Fibroblast of skin of right biceps (primary cell): Measurements from ENCODE around the gene AKIRIN2.

ENCODE experiments used
- DNase-seq: peaks from one replicate; pipeline ENCODE4 v3.0.0-alpha.2; 2013

AKIRIN2 gene

DNA sequence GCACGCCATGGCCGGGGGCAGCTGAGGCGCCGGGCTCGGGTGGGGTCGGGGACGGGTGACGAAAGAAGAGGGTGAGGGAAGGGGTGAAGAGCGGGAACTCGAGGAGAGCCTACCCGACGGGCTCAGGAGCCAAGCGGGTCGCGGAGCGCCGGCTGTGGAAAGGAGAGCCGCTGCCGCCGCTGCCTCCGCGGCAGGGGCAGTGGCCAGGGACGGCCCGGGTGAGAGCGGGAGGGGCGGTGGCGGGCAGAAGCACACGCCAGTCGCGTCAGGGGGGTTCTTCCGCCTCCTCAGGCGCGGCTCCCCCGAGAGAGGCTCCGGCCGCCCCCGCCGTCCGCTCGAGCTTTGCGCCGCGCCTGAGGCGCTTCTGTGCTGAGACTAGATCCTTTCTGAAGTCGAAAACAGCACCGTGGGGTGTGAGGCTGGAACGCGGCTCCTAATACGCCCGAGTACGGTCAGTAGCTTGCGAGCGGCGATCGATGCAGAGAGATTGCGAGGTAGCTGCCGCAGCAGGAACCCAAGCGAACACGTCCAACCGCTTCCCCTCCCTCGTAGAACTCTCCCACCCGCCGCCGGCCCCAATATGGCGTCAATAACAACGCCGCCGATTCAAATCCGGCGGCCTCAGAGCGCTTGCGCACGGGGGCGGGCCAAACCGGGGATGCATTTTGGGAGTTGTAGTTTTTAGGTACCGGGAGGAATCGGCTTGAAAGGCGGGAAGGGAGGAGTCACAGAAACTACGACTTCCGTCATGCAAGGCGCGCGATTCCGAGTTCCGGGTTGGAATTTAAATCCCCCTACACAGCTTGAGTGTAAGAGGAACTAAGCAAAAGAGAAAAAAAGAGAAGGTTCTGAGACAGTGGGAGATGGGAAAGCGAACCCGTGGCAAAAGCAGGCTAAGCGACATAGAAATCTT lies at the start of gene AKIRIN2:
AKIRIN2 (minus strand) TSS at position 558 of the 913 bp plus-strand sequence; CDS start at position 9, 549 bp downstream.
- peak; percentile 99 for DNase-seq

DNA sequence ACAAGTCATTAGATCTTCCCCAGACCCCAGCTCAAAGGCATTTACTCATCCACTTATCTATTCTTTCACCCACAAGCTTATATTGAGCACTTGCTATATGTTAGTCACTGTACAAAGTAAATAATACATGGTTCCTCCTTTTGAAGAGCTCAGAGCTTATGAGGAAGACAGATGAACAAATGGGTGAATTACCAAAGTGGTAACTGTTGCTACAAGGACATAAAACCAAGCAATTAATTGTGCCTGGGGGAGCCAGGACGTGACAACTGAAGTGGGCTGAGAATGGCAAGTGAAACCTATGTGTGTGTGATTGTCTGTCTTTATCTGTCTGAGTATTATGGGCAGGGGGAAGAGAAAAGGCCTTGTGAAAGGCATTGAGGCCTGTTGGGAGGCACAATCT lies 45.6 kb upstream of the AKIRIN2 start:
- DNase-seq, result no peak

DNA sequence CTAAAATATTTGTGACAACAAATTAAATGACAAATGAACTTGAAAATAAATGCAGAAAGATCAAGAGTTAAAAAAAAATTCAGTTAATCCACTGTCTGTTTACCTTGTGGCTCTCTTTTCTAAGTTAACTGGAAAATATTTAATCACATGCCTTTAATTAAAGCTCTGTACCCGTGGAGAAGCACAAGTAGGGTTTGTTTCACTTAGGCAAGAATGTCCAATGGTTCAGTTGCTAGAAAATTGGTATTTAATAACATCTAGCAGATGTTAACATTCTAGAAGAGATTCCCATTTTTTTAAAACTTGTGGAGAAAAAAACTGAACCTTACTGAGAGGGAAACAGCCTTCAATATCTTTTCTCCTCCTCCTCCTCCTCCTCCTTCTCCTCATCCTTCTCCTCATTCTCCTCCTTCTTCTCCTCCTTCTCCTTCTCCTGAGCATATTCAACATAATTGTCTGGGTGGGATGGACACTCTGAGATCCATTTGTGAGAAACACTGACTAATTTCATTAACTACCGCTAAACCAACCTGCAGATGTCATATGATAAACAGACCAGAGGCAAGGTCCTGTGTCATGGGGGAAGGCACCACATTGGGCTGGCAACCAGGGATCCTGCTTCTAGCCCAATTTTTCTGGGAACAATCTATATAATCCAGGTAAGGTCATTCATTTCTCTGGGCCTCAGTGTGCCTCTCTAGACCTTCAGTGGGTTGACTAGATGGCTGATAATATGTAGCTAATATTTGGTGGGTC lies 44.1 kb upstream of the AKIRIN2 start:
- no peak for DNase-seq

DNA sequence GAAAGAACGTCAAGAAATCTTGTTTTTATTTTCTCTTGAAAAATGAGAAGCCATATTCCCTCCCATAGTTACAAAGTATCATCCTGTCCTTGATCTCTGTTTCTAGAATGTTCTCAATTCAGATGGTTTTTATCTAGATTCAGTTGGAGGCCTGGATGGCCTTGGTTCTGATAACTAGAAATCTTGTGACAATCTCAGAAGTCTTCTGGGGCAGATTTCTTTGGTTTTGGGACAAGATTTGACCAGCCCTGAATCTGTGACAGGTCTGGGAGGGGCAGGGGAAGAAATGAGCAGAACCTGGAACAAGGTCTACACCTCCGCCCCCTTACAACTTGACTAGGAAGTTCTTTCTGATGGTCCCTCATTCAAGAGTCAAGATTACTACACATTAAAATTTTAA lies 41.4 kb upstream of the AKIRIN2 start:
- no peak for DNase-seq

DNA sequence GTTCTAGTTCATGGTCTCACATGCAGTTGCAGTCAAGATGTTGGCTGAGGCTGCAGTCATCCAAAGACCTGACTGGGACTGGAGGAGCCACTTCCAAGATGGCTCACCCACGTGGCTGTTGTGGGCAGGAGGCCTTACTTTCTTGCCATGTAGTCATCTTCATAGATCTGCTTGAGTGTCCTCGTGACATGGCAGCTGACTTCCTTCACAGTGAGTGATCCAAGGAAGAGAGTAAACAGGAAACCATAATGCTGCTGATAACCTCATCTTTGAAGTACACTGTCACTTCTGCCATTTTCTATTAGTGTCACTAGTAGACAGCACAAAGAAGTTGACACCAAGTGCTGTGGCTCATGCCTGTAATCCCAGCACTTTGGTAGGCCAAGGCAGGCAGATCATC lies 40.1 kb upstream of the AKIRIN2 start:
- DNase-seq, result no peak

DNA sequence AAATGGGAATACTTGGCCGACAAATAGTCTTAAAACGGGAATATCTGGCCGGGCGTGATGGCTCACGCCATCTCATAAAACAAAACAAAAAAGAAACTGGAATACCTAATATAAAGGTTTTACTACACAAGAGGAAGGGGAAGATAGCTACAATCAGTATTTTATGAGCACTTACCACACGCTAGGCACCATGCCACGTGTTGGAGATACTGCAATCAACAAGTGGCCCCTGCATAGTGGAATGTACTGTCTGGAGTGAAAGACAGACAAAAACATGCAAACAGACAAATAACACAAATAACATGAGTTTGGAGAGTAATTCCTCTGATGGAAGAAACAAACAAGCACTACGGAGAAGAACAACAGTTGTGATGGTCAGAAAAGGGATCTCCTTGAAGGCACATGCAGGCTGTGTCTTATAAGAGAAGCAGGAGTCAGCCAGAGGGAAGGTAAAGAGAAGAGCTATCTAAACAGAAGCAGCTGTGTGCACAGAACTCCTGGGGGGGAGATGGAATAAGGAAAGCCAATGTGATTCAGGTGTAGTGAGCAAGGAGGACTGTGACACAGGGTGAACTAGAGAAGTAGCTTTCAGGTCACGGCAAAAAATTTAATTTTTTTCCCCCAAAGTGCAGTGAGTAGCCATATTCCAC lies 39.1 kb upstream of the AKIRIN2 start:
- no peak for DNase-seq

DNA sequence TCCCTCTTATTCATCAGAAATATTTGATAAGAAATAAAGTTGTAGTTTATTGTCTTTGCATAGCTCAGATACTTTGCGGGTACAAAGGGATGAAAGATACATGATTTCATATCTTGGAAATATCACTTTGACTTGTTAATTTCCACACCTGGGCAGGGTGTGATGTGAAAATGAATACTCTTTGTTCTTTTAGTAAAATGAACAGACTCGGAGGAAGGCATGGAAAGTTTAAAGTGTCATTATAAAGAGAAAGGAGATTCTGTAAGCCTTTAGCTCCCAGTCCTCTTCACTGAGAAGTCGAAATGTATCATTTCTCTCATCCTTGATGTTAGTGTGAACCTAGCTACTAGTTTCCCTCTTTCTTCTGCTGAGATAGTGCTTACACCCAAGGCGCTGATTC lies 36.7 kb upstream of the AKIRIN2 start:
- DNase-seq, result no peak

DNA sequence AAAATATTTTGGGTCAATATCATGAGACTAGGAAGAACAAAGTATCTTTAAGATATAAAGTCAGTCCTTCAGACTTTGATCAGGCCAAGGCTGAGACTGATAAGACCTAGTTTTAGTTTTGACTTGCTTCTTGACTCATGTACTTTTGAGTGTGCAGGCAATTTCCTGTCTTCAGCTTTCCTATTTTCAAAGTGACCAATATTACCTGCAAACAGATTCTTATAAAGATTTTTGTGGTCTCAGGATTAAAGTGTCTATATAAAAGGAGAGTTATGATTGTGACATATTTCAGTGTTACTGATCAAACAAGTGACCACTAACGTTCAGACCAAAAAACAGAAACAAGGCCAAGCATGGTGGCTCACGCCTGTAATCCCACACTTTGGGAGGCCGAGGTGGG lies 36.0 kb upstream of the AKIRIN2 start:
- no peak for DNase-seq

DNA sequence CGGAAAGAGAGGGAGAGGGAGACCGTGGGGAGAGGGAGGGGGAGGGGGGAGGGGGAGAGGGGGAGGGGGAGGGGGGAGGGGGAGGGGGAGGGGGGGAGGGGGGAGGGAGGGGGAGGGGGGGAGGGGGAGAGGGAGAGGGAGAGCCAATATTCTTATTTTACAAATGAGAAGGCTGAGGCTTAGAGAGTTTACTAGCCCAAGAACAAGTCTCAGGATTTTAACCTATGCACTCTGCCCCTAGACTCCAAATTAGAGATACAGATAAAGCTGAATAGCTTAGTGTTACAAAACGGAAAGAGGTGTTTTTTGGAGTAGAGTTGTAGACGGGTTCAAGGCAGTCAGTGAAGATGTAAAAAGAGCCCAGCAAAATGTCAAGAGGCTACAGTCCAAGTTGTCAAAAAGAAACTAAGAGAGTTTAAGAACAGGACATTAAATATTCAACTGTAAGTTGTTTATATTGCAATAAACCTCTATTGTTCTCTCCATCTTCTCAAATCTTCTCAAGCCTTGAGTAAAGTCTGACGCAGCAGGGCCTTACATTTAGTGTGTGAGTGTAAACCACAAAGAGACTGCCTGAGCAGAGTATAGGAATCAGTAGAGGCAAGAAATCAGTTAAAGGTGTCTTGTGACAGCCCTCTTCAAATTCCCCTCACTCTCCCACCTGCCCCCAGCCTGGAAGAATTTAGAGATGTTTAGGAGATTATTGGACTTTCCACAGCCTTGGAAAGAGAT lies 34.9 kb upstream of the AKIRIN2 start:
- no peak for DNase-seq

DNA sequence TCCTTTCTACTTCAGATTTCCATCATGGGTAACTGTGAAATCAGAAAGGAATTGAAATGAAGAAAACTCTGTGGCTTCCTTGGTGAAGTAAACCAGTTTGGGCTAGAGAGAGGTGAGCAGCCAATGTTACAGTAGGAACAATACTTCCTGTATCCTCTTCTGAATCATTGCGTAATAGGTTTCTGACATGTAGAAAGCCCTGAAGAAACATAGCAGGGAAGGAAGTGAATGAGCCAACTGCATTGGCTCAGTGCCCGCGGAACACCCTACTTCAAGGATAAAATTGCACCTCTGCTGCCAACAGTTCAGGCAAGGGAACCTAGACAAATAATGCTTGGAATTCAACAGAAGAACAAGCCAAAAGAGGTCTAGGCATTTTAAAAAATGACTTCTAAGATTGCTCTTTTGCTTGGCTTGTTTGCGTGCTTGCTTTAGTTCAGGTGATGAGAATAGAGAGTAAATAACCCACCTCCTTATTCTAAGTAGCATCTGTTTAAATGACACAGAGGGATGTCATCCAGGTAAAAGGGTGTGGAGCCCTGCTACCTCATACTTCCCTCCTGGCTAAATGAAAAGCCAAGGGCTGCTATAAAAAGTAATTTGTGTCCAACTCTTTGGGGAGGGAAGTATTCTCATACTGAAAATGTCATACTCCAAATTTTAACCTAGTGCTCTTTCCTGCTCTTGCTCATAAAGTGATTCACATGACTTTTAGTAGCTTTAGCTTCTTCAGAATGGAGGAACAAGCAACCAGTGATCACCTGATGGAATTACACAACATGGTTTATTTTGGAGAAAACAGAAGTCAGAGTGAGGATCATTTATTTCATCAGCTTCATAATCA lies 30.0 kb upstream of the AKIRIN2 start:
- DNase-seq, result peak; percentile 89

DNA sequence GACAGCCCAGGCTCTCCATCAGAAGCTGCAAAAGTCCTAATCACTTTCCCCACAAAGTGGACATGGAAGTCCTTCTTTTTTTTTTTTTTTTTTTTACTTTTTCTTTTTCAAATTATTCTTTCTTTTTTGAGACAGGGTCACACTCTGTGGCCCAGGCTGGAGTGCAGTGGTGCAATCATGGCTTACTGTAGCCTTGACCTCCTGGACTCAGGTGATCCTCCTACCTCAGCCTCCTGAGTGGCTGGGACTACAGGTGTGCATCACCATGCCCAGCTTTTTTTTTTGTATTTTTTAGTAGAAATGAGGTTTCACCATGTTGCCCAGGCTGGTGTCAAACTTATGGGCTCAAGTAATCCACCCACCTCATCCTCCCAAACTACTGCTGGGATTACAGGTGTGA lies 29.0 kb upstream of the AKIRIN2 start:
- no peak for DNase-seq

DNA sequence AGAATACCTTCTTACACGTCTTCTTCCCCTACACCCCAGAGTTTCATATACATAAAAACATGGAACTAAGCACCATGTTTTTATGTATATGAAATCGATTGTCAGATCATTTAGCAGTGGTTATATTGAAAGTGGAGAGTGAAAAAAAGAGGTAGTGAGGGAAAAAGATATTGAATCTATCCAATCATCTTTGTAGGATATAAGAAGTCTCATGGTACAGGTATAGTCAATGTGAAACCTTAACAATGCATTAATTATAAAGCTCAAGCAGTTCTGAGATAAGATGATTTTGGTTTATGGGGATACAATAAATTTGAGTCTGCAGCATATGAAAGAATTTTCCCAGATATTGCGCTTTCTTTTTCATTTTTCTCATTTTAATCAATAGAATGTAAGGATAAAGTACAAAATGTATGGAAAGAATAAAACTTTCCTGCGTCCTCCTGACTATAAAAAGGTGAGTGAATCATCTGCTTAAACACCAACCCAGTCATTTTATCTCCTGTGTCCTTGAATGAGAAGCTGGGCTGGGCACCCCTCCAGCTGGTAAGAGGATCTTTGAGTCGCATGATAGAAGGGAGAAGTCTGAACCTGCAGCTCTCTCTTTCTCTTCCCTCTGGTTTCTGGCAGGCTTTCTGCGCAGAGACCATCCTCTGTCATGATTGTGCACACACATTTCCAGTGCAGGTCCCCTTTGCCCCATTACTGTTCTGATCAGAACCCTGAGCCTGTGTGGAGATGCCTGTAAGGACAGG lies 28.1 kb upstream of the AKIRIN2 start:
- no peak for DNase-seq

DNA sequence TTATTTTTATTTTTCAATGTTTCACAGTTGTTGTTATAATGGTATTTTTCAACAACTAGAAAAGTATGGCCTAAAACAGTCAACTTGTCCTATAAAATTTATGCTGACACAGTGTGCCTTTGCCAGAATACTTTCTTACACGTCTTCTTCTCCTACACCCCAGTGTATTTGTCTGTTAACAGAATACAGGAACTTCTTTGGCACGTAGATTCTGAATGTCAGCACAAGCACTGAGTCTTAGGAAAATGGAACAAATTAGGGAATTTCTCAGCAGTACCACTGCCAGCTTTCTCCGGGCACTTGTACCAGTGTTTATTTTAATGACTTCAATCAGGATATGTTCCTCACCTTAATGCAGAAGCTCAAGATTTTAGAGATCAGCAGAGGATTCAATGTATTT lies 26.7 kb upstream of the AKIRIN2 start:
- DNase-seq, result no peak

DNA sequence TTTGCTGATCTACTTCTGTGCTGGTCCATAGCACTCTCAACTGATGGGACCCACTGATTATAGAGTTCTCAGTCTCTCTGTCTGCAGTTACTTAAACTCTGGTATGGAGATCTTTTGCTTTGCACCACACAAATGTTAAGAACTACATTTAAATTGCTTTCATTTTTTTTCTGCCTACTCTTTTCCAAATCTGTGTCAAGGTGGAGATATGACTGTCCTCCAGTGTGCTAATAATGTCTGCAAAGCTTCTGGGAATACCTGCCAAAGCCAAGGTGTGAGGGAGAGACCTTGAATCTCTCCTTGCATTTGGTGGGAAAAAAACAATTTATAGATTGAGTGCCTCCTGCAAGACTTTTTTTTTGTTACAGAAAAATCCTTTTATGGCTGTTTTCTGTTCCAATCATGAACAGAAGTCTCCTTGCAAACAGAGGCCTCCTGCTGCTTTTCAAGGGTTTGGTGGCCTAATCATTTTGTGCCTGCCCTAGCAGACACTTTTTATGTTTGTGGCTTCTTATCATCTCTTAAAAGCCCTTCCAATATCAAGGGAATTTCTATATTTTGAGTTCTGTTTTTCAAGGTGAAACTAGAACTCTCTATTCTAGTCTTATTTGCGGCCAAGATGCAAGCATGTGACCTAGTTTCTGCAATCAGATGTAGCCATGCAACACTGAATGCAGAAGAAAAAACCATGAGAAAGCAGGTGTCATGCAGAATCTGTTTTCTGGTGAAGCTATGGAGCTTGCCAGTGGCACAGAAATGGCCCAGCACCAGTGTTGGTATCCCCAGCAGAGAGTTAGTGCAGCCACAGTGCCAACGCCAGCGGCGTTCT lies 23.2 kb upstream of the AKIRIN2 start:
- no peak for DNase-seq

DNA sequence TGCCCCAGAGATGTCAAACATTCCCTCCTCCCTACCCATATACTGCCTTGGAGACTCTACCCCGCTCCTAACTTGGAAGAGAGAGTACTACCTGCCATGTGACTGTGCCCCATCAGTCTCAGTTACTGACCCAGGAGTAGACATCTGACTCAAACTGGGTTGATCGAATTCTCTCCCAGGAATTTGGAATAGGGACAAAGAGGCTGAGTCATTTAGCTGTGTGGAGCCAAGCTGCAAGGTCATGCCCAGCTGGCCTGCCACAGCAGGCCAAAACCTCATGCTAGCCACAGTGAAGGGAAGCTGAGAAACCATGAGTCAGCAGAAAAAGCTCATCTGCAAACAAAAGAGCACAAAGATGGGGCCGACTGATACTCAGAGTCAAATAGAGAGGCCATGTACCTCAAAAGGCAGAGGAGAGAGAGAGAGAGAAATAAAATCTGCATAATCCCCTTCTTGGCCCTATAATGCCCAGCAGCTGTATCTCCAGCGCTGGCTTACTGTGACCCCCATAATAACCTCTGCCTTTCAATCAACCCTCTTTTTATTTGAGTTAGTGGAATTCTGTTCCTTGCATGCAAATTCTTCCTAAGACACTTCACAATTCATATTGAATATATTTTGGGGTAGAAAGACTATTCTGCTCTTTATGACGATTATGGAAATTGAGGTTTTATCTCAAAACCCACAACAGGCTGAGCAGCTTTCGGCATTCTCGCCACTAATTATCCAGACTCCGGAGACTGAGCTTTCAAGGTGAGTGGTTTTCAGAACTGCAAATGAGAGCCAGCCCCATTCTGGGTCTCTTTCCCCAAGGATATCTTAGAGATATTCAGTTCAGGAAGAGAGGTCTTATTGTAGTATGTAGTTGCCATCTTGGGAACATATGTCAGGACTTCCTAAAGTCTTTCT lies 21.4 kb upstream of the AKIRIN2 start:
- peak; percentile 95 for DNase-seq

DNA sequence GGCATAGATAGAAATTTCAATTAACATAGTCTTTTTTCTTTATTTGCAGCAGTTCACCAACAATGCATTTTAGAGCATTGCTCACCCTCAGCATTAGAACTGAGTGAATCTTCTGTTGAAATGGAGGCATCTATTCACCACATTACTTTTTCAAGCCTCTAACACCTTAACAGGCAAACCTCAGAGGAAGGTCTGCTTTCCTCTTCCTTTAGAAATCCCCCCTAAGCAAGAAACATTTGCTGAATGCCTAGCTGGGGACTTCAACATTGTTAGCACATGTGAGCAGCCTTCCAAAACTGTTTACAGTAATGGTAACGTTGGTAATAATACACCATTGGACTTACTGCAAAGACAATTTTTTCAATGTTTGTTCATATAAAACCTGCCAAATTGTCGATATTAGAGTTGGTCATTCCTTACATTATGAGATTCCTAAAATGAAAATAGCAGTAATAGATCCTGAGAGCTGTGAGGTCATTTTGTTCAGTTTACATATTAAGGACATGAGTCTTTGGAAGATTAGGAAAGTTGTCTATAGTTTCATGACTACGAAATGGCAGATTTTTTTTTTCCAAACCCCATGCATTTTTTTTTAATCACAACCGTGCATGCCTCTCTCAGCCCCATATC lies 20.6 kb upstream of the AKIRIN2 start:
- no peak for DNase-seq

DNA sequence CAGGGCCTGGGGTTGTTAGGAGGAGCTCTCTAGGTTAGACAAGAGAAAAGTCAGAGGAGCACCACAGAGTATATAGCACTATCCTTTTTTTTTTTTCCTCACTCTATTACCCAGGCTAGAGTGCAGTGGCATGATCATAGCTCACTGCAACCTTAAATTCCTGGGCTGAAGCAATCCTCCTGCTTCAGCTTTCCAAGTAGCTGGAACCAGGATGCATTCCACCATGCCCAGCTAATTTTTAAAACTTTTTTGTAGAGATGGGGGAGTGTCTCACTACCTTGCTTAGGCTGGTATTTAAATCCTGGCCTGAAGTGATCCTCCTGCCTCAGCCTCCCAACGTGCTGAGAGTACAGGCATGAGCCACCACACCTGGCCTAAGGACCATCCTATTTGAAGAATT lies 19.3 kb upstream of the AKIRIN2 start:
- no peak for DNase-seq

DNA sequence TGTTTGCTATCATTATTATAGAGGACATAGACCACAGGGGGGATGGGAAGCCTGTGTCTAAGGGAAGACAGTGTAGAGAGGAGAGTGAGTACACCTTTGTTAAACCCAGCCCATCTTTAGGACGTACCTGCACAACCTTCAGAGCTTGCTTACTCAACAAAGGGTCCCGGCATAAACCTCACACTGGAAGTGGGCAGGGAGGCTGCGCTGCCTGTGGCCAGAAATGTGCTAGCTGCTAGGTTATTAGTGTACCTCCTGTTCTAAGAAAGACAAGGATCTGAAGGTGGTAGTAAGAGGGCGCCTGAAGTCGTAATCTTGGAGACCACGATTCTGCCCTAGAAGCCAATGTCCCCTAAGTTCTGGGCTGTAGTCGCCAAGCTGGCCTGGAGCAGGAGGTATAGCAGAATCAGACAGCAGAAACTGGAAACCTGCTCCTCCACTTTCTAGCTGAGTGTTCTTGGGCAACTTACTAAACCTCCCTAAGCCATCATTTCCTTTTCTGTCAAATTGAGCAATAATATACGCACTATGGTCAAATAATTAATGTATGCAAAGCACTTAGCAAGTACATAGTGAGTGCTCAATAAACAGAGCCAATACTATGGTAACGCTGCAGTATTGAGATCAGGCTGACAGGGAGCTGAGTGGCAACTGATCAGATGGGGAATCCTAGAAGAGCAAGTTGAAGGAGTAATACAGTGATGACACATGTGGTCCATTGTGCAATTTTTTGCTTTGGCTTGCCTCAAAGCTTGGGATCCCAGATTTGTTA lies 16.8 kb upstream of the AKIRIN2 start:
- peak; percentile 33 for DNase-seq
